HepG2 (cell line): Measurements from ENCODE around the gene TMEM214. TPM values are rescaled to one million over a fixed set of nuclear protein-coding genes. Genes with fewer than 3 reads are reported as not detected.

Experiments used
- ELF1 ChIP-seq: sonication (generic); formaldehyde crosslinking; IDR thresholded peaks from 2 replicates; pipeline ENCODE4 v1.4.0; 2020; ENCODE audit warnings: missing genetic modification reagents
- ELF3 ChIP-seq: IDR thresholded peaks from 2 replicates; pipeline ENCODE4 v1.6.1; 2016; ENCODE audit warnings: missing genetic modification reagents, missing compliant biosample characterization
- GABPA ChIP-seq, 2 experiments: IDR thresholded peaks; 2 replicates each; pipeline ENCODE4 v1.6.1; 2011 to 2016; ENCODE audit warnings: low read depth in 2 of 2, low read length in 1 of 2, missing biosample characterization in 1 of 2, missing genetic modification characterization in 1 of 2
- POLR2A ChIP-seq, 2 experiments: IDR thresholded peaks; 2 replicates each; pipeline ENCODE4 v1.6.1; 2011; ENCODE audit warnings: low read depth in 2 of 2, low read length in 2 of 2, mild to moderate bottlenecking in 1 of 2, moderate library complexity in 1 of 2; ENCODE audit not compliant: insufficient read depth in 1 of 2
- SIN3B ChIP-seq: fragments of 150-350 bp; IDR thresholded peaks from 2 replicates; pipeline ENCODE4 v1.6.1; 2014; ENCODE audit warnings: low read length
- ZFX ChIP-seq: sonication (generic); formaldehyde crosslinking; IDR thresholded peaks from 2 replicates; pipeline ENCODE4 v1.4.0; 2020; ENCODE audit warnings: mild to moderate bottlenecking, low read depth, missing genetic modification reagents, moderate library complexity
- ZNF549 ChIP-seq: sonication (generic); formaldehyde crosslinking; IDR thresholded peaks from 2 replicates; pipeline ENCODE4 v1.5.0; 2020; ENCODE audit warnings: missing genetic modification reagents
- ZNF614 ChIP-seq: IDR thresholded peaks from 2 replicates; pipeline ENCODE4 v1.6.1; 2018; ENCODE audit warnings: missing biosample characterization, missing genetic modification reagents, inconsistent platforms, borderline replicate concordance
- ZNF672 ChIP-seq: sonication (generic); formaldehyde crosslinking; IDR thresholded peaks from 2 replicates; pipeline ENCODE4 v1.8.1; 2022; ENCODE audit warnings: missing genetic modification reagents
- ZNF776 ChIP-seq: sonication (generic); formaldehyde crosslinking; IDR thresholded peaks from 2 replicates; pipeline ENCODE4 v1.4.0; 2020; ENCODE audit warnings: mild to moderate bottlenecking, missing genetic modification reagents
- ZSCAN22 ChIP-seq: sonication (generic); formaldehyde crosslinking; IDR thresholded peaks from 2 replicates; pipeline ENCODE4 v1.4.0; 2020; ENCODE audit warnings: mild to moderate bottlenecking, missing genetic modification reagents
- polyA plus RNA-seq, 8 experiments: library from polyadenylated mRNA; depleted of rRNA in 3 of 8; stranded (reverse) in 7 of 8; unstranded in 1 of 8; fragments of >200 nt; fragmentation: Illumina TruSeq in 4 of 8; extraction: Trizol in 4 of 8; gene quantifications; 2 replicates each; pipeline versions ENCODE4 v1.2.1 to v1.2.3, GENCODE V29; 2011 to 2016; ENCODE audit warnings: low read depth in 4 of 8, missing spikeins in 1 of 8, mixed read lengths in 1 of 8; ENCODE audit not compliant: insufficient read depth in 1 of 8
- total RNA-seq, 5 experiments: library from RNA; depleted of rRNA; stranded (reverse); fragments of >200 nt; fragmentation: Illumina TruSeq; extraction: Trizol; gene quantifications; 2 replicates each; pipeline ENCODE4 v1.2.3, GENCODE V29; 2016; ENCODE audit warnings: low read depth in 1 of 5
- TF ChIP-seq, protein P1 (sequence below): IDR thresholded peaks from 2 replicates; pipeline ENCODE4 v1.6.1; 2016; ENCODE audit warnings: mild to moderate bottlenecking
- TF ChIP-seq, protein P2 (sequence below): sonication (generic); formaldehyde crosslinking; IDR thresholded peaks from 2 replicates; pipeline ENCODE4 v1.5.1; 2020; ENCODE audit warnings: missing genetic modification reagents, mild to moderate bottlenecking, borderline replicate concordance
- TF ChIP-seq, protein P3 (sequence below): sonication (generic); formaldehyde crosslinking; IDR thresholded peaks from 2 replicates; pipeline ENCODE4 v1.4.0; 2020; ENCODE audit warnings: low read depth, mild to moderate bottlenecking, missing genetic modification reagents
- TF ChIP-seq, protein P4 (sequence below): sonication (generic); formaldehyde crosslinking; IDR thresholded peaks from 2 replicates; pipeline ENCODE4 v1.4.0; 2020; ENCODE audit warnings: missing genetic modification reagents, borderline replicate concordance
- TF ChIP-seq, protein P5 (sequence below): sonication (generic); formaldehyde crosslinking; IDR thresholded peaks from 2 replicates; pipeline ENCODE4 v1.4.0; 2020; ENCODE audit warnings: missing genetic modification reagents
- TF ChIP-seq, protein P6 (sequence below): IDR thresholded peaks from 2 replicates; pipeline ENCODE4 v1.6.1; 2018; ENCODE audit warnings: missing genetic modification reagents

Gene TMEM214
- total and polyA plus RNA-seq, 2 of the 13 experiments (the other 11 are each of a cell fraction or from before 2014, with no cell fraction given): 58.3 to 132 TPM

DNA sequence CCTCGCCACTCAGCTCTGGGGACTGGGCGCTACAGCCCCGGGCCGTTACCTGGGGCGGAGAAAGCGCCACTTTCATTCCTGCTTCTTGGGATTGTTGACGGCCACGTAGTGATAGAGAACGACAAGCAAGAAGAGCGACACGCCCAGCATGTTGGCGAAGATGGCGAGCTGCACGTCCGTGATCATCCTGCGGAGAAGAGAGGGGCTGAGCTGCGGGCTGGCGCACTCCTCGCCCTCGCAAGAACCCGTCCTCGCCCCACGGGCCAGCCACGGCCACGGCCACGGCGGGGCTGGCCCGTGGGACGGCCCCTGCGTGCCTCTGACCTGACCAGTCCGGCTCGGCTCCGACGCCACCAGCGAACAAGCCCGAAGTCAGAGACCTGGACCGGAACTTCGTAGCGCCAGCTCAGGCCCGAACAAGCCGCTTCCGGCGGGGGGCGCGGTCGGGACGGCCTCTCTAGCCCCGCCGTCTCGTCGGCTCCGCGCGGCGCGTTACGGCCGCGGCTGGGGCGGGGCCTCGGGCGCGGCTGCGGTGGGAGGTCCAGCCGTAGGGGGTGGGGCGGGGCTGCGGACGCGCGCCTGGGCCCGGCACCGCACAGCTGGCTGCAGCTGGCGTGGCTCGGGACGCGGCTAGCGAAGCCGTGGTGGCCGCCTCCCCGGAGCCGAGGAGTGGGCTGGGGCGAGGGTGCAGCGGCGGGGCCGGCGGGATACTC lies 38.7 kb downstream of the TMEM214 start, which contains the start of gene OST4 (continued):
- TF ChIP-seq ZNF614 (CRISPR knock-in tag): peak; percentile 74; the same call in 1 of the 2 replicates
- TF ChIP-seq GABPA (IDR thresholded peaks at IDR 0.05; ENCODE audit: low read depth, low read length): peak; percentile 99
- TF ChIP-seq GABPA (CRISPR knock-in tag; IDR thresholded peaks at IDR 0.05; ENCODE audit: low read depth): peak; percentile 91
- TF ChIP-seq, protein P1, sequence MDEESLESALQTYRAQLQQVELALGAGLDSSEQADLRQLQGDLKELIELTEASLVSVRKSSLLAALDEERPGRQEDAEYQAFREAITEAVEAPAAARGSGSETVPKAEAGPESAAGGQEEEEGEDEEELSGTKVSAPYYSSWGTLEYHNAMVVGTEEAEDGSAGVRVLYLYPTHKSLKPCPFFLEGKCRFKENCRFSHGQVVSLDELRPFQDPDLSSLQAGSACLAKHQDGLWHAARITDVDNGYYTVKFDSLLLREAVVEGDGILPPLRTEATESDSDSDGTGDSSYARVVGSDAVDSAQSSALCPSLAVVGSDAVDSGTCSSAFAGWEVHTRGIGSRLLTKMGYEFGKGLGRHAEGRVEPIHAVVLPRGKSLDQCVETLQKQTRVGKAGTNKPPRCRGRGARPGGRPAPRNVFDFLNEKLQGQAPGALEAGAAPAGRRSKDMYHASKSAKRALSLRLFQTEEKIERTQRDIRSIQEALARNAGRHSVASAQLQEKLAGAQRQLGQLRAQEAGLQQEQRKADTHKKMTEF (CRISPR knock-in tag): peak; percentile 85; the same call in 1 of the 2 replicates
- TF ChIP-seq ZSCAN22 (CRISPR knock-in tag): no peak
- peak; percentile 93 to 97 for TF ChIP-seq POLR2A (IDR thresholded peaks at IDR 0.05; ENCODE audit: insufficient read depth in 1 of 2, low read depth in 2 of 2, low read length in 2 of 2)
- TF ChIP-seq, protein P2, sequence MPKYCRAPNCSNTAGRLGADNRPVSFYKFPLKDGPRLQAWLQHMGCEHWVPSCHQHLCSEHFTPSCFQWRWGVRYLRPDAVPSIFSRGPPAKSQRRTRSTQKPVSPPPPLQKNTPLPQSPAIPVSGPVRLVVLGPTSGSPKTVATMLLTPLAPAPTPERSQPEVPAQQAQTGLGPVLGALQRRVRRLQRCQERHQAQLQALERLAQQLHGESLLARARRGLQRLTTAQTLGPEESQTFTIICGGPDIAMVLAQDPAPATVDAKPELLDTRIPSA (CRISPR knock-in tag): no peak; the same call in 1 of the 2 replicates
- TF ChIP-seq, protein P3, sequence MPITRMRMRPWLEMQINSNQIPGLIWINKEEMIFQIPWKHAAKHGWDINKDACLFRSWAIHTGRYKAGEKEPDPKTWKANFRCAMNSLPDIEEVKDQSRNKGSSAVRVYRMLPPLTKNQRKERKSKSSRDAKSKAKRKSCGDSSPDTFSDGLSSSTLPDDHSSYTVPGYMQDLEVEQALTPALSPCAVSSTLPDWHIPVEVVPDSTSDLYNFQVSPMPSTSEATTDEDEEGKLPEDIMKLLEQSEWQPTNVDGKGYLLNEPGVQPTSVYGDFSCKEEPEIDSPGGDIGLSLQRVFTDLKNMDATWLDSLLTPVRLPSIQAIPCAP (CRISPR knock-in tag): no peak
- TF ChIP-seq ZFX (CRISPR knock-in tag): peak; percentile 82
- TF ChIP-seq, protein P4, sequence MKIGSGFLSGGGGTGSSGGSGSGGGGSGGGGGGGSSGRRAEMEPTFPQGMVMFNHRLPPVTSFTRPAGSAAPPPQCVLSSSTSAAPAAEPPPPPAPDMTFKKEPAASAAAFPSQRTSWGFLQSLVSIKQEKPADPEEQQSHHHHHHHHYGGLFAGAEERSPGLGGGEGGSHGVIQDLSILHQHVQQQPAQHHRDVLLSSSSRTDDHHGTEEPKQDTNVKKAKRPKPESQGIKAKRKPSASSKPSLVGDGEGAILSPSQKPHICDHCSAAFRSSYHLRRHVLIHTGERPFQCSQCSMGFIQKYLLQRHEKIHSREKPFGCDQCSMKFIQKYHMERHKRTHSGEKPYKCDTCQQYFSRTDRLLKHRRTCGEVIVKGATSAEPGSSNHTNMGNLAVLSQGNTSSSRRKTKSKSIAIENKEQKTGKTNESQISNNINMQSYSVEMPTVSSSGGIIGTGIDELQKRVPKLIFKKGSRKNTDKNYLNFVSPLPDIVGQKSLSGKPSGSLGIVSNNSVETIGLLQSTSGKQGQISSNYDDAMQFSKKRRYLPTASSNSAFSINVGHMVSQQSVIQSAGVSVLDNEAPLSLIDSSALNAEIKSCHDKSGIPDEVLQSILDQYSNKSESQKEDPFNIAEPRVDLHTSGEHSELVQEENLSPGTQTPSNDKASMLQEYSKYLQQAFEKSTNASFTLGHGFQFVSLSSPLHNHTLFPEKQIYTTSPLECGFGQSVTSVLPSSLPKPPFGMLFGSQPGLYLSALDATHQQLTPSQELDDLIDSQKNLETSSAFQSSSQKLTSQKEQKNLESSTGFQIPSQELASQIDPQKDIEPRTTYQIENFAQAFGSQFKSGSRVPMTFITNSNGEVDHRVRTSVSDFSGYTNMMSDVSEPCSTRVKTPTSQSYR: peak; percentile 57
- TF ChIP-seq ZNF672 (CRISPR knock-in tag): no peak
- TF ChIP-seq, protein P5, sequence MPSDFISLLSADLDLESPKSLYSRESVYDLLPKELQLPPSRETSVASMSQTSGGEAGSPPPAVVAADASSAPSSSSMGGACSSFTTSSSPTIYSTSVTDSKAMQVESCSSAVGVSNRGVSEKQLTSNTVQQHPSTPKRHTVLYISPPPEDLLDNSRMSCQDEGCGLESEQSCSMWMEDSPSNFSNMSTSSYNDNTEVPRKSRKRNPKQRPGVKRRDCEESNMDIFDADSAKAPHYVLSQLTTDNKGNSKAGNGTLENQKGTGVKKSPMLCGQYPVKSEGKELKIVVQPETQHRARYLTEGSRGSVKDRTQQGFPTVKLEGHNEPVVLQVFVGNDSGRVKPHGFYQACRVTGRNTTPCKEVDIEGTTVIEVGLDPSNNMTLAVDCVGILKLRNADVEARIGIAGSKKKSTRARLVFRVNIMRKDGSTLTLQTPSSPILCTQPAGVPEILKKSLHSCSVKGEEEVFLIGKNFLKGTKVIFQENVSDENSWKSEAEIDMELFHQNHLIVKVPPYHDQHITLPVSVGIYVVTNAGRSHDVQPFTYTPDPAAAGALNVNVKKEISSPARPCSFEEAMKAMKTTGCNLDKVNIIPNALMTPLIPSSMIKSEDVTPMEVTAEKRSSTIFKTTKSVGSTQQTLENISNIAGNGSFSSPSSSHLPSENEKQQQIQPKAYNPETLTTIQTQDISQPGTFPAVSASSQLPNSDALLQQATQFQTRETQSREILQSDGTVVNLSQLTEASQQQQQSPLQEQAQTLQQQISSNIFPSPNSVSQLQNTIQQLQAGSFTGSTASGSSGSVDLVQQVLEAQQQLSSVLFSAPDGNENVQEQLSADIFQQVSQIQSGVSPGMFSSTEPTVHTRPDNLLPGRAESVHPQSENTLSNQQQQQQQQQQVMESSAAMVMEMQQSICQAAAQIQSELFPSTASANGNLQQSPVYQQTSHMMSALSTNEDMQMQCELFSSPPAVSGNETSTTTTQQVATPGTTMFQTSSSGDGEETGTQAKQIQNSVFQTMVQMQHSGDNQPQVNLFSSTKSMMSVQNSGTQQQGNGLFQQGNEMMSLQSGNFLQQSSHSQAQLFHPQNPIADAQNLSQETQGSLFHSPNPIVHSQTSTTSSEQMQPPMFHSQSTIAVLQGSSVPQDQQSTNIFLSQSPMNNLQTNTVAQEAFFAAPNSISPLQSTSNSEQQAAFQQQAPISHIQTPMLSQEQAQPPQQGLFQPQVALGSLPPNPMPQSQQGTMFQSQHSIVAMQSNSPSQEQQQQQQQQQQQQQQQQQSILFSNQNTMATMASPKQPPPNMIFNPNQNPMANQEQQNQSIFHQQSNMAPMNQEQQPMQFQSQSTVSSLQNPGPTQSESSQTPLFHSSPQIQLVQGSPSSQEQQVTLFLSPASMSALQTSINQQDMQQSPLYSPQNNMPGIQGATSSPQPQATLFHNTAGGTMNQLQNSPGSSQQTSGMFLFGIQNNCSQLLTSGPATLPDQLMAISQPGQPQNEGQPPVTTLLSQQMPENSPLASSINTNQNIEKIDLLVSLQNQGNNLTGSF (CRISPR knock-in tag): 0 out of 2 replicates have a peak, but pooled peaks have one; percentile 6
- TF ChIP-seq ELF1 (CRISPR knock-in tag): peak; percentile 58
- TF ChIP-seq ZNF776 (CRISPR knock-in tag): peak; percentile 80
- no peak for TF ChIP-seq ZNF549 (CRISPR knock-in tag)
- peak; percentile 76 for TF ChIP-seq ELF3 (CRISPR knock-in tag)
- TF ChIP-seq, protein P6, sequence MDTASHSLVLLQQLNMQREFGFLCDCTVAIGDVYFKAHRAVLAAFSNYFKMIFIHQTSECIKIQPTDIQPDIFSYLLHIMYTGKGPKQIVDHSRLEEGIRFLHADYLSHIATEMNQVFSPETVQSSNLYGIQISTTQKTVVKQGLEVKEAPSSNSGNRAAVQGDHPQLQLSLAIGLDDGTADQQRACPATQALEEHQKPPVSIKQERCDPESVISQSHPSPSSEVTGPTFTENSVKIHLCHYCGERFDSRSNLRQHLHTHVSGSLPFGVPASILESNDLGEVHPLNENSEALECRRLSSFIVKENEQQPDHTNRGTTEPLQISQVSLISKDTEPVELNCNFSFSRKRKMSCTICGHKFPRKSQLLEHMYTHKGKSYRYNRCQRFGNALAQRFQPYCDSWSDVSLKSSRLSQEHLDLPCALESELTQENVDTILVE (CRISPR knock-in tag): peak; percentile 74; the same call in 1 of the 2 replicates
- TF ChIP-seq SIN3B: peak; percentile 27; the same call in 1 of the 2 replicates
